HG02938 (cell line): ENCODE measurements around the gene DDX28.
A peak's percentile ranks its signal among the peaks of the same experiment; 100 is the strongest.
"Not testable (repeated sequence)": the region's sequence is repeated elsewhere in the genome, so short reads cannot be mapped to it uniquely, and the experiment has no call there.

Experiments used
- ATAC-seq: cut with Tn5 transposase; IDR thresholded peaks from one replicate; pipeline ENCODE4 v1.9.1; 2021; ENCODE audit warnings: mild to moderate bottlenecking, moderate library complexity; ENCODE audit not compliant: unreplicated experiment

The DDX28 gene

DNA sequence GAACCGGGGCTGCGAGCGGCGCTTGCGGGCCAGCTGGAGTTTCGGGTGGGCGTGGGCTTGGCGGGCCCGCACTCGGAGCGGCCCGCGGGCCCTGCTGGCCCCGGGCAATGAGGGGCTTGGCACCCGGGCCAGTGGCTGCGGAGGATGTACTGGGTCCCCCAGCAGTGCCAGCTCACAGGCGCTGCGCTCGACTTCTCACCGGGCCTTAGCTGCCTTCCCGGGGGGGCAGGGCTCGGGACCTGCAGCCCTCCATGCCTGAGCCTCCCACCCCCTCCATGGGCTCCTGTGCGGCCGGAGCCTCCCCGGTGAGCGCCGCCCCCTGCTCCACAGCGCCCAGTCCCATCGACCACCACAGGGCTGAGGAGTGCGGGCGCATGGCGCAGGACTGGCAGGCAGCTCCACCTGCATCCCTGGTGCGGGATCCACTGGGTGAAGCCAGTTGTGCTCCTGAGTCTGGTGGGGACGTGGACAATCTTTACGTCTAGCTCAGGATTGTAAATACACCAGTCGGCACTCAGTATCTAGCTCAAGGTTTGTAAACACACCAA, 24.7 kb downstream of the DDX28 start:
- not testable (repeated sequence) for ATAC-seq

DNA sequence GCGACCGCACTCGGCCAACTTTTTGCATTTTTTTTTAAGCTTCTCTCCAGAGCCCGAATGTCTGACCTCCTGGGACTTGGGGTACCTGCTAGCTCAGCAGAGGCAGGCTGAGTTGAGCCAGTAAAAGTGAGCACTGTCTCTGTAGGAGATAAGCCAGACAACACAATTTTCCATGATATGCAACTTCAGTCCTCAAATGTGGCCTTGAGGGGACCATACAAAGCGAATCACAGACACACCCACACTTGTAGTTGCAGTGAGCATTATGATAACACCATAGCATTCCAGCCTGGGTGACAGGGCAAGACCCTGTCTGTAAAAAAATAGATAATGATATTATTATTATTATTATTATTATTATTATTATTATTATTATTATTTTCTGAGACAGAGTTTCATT, 26.4 kb downstream of the DDX28 start:
- no peak for ATAC-seq

DNA sequence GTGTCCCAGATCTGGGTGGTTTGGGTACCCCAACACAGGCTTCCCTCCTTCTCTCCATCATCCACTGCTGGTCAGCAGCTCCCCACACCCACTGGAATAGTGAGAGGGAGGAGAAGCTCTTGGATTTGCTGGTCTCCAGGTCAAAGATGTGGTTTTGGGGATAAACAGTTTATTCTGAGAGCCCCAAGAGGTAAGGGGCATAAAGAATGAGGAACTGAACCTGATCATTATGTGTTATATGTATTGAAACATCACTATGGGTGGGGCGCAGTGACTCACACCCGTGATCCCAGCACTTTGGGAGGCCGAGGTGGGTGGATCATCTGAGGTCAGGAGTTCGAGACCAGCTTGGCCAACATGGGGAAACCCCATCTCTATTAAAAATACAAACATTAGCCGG, 27.6 kb downstream of the DDX28 start:
- ATAC-seq, result no peak

DNA sequence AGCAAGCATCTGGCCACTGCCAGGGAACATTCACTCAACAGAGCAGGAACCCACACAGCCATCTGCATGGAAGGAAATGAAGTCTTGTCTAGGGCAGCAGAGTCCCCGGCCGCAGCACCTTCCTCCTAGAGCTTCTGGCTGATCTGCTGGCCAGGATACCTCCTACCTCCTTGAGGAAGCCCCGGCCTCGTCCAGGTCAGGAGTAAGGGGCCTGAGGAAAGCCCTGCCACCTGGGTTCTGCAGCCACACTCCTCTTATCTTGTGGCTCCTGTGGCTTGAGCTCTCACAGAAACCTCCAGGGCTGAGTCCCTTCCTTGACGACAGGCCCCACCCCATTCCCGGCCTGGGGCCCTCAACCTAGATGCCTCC, 29.0 kb downstream of the DDX28 start:
- ATAC-seq, result not testable (repeated sequence)

DNA sequence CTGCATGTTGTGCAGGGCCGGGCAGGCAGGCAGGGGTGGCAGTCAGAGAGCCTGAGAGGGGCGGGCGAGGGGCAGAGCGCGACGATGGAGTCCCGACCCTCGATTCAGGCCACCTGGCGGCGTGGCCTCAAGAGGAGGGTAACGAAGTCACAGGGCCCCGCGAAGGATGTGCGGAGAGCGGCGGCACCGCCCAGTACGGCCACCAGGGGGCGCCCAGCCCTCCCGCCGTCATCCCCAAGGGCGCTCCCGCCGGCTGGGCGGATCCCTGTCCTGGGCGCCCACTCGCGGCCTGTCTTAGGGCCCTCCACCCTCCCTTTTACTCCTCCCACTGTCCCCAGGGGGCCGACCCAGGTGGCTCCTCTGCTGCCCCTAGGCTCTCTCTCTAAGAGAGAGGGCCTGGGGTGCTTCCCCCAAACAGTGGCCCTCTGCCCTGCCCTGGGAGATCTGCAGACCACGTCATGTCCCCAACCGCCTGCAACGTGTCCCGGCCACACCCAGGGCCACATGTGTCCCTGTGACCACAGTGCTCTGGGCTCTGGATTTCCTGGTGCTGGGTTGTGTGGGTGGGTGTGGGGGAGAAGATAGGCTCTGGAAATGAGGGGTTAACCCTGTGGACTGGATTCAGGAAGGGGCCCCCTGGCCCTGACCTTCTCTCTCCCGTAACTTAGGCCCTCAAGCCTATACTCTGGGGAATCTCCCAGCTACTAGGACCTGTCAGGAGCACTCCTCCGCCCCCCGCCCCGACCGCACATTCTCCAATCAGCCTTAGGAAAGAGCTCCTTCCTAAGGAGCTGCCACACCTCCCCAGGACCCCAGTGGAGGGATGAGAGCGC, 29.6 kb downstream of the DDX28 start:
- ATAC-seq, result peak; percentile 67

DNA sequence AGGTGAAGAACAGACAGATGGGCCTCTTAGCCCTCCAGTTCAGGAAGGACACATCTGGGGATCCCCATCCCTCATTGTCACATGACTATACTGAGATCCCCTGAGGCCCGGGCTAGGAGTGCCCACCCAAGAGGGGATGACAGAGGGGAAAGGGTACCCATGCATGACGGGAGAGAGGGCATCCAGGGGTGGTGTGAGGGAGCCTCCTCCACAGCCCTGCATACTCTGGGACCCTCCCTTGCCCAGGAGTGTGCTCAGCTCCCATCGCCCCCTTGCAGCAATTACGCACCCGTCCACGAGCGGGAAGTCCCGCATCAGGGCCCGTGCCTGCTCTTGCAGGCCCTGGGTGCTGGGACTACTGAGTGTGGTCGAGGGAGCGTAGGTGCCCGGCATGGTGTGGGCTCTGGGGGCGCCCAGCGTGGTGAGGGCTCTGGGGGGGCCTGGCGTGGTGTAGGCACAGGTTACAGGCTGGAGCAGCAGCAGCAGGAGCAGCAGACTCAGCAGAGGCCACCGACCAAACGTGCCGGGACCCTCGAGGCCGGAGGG, 30.3 kb downstream of the DDX28 start:
- ATAC-seq, result no peak

DNA sequence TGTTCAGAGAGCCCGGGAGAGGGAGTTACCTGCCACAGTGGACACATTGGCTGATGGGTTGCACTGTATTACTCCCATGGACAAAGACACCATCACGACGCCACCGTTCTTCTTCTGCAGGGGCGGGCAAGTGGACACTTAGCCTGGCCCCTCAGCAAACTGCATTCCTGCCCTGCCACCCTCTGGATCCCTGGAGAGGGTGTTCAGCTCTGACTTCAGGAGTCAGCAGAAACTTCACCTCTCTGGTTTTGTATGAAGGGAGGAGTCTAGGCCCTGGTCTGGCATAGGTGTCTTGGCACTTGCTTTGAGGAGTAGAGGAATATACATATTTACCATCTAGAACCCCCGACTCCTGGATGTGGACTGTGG, 33.0 kb downstream of the DDX28 start:
- no peak for ATAC-seq

DNA sequence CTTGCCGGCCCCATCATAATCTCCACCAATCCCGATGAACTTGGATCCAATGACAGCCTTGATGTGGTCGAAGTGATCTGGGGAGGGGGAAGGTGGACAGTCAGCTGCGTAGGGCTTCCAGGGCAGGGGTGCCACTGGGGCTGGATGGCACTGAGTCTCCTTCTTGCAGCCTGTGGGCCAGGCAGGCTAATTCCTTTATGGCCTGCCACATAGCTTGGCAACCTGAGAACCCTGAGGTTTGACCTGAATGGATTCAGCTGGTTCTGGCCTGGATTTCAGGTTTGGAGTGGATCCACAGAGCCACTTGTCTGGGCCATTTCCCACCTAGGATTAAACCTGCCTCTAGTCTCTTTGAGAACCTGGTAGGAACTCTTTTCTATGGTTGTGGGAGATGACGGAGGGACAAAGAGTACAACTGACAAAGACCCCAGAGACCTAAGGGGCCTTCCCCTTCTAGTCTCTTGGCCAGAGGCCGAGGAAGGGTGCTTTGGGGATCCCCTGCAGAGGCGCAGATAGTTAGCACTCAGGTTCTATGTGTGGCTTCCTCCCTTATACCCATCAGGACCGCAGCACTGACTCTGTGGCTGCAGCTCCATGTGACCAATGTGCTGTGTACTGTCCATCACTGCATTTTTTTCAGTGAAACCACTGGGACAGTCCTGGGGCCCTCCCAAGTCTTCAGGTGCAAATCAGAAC, 33.6 kb downstream of the DDX28 start:
- ATAC-seq, result no peak

DNA sequence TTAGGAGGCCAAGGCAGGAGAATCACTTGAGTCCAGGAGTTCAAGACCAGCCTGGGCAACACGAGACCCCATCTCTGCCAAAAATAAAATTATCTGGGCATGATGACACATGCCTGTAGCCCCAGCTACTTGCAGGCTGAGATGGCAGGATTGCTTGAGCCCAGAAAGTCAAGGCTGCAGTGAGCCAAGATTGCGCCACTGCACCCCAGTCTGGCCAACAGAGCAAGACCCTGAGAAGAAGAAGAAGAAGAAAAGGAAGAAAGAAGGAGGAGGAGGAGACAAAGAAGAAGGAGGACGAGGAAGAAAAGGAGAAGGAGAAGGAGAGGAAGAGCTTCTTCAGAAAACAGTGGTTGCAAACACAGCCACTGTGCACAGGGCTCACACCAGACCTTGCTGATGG, 34.4 kb downstream of the DDX28 start:
- no peak for ATAC-seq

DNA sequence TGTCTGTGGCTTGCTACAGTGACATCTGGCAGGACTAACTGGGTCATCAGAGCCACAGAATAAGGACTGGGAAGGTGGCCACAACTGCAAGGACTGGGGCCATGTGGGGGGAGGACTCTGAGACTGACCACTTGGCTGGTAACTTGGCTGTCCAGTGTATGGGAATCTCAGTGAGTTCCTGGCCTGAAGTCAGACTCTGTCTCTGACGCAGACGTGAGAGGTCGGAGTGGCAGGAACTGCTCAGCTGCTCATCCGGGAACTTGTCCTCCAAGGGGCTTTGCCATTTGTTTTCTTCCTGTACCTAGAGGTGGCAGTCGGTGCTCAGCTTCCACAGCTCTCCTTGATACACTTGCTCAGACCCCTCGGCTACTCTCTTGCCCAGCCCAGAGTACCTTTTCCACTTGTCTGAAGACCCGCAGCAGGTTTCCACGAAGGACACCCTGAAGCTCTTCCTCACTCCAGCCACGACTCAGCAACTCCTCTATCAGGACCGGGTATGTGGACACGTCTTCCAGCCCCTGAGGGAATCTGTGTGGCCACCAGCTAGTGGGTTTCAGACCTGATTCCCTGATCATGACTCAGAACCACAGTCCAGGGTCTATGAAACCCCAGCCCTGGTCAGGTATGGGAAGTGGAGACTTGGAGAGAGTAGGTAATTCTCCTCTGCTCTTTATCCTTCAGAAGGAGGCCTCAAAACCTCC, 35.4 kb downstream of the DDX28 start:
- ATAC-seq, result no peak

DNA sequence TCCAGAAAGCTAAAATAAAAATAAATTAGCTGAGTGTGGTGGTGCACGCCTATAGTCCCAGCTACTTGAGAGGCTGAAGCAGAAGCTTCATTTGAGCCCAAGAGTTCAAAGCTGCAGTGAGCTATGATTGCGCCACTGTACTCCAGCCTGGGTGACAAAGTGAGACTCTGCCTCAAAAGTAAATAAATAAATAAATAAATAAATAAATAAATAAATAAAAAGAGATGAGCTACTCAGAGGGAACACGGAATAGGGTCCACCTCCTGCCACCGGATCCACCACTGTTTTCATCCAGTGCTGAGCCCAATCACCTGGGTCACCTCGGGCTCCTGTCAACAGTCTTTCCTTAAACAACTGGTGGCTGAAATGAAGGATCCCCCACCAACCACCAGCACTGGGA, 36.1 kb downstream of the DDX28 start:
- no peak for ATAC-seq

DNA sequence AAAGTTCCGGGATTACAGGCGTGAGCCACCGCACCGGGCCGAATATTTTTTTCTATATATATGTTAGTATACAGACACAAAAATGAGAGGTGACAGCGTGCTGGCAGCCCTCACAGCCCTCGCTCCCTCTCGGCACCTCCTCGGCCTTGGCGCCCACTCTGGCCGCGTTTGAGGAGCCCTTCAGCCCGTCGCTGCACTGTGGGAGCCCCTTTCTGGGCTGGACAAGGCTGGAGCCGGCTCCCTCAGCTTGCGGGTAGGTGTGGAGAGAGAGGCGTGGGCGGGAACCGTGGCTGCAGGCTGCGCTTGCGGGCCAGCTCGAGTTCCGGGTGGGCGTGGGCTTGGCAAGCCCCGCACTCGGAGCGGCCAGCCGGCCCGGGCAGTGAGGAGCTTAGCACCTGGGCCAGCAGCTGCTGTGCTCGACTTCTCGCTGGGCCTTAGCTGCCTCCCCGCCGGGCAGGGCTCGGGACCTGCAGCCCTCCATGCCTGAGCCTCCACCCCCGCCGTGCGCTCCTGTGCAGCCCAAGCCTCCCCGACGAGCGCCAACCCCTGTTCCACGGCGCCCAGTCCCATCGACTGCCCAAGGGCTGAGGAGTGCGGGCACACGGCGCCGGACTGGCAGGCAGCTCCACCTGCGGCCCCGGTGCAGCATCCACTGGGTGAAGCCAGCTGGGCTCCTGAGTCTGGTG, 40.9 kb downstream of the DDX28 start:
- no peak for ATAC-seq

DNA sequence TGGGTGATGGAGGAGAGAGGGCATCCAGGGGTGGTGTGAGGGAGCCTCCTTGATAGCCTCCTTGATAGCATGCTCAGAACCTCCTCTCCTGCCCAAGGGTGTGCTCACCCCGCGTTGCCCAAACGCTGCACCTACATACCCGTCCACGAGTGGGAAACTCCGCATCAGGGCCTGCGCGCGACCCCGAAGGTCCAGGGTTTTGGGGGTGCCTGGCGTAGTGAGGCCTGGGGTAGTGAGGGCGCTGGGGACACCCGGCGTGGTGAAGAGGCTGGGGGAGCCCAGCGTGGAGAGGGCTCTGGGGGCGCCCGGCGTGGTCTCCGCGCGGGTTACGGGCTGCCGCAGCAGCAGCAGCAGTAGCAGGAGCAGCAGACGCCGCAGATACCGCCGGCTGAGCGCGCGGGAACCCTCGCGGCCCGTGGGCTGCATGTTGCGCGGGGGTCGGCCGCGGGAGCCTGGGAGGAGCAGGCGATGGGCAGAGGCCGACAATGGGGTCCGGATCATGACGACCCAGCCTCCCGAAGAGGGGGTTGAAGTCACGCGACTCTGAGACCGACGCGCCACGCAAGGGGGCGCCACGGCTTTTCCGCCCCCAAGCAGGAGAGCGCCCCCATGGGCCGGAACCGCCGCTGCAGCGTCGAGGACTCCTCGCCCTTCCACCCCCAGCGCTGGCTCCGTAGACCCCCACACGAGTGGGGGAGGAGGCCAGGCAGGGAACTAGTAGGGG, 42.9 kb downstream of the DDX28 start, which contains the start of gene DPEP3:
TSS of gene DPEP3 (minus strand) at position 545 of the 724 bp plus-strand sequence. CDS start at position 426, 119 bp downstream.
- ATAC-seq, result no peak

DNA sequence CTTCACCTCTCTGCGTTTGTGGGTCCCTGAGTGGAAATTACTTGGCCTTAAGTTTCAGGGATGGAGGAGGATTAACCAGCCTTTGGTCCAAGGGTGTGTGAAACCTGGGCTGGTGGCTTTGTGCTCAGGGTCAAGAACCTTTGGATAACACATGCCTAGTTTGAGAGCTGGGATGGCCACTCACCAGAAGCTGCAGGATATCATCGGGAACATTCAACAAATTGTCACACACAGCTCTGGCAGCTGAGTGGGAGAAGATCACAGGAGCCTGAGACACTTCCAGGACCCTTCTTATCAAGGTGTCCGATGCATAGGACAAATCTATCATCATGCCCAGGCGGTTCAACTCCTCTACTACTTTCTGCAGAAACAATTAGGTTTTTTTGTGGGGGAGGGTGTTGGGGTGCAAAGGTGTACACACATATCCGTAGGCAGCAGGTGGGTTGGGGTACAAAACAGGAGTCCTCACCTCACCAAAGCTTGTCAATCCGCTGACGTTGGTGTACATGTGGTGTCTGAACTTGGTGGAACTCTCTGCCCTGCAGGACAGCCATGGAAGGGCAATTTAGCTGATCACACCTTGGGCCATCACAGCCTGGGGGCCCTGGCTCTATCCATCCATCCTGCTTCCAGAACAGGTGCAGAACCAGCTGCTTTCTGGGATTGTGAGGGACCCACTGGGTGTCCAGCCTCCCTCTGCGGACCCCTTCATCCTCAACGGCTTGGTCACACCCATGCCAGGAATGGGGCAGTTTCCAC, 45.4 kb downstream of the DDX28 start:
- no peak for ATAC-seq

DNA sequence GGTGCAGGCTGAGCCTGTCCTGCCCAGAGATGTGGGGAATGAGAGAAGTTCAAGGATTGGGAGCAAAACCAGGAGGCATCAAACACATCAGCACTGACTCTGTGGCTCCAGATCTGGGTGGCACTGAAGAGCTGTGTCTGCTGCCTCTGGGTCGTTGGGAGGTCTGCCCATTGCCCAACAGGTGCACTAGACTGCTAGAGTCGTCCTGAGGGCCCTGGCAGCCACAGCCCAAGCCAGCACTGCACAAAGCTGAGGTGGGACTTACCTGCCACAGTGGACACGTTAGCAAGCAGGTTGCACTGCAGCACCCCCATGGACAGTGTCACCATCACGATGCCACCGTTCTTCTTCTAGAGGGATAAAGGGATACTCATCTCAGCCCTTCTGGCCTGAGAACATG, 46.0 kb downstream of the DDX28 start:
- no peak for ATAC-seq

DNA sequence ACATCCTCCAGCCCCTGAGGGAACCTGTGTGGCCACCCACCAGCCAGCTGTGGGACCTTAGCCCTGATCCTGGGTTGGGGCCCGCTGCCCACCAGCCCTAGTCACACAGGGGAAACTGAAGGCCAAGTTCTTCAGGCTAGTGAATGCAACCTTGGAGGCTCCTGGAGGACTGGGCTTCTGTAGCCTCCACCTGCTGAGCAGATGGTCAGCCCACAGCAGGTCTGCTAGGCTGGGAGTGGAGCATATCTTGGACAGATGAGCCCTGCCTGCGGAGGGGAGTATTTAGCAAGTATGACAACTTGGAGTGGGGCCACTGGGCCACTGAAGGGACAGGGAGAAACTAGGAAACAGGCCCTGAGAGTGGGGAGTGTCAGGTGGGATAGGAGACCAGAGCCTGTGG, 46.8 kb downstream of the DDX28 start:
- ATAC-seq, result no peak

DNA sequence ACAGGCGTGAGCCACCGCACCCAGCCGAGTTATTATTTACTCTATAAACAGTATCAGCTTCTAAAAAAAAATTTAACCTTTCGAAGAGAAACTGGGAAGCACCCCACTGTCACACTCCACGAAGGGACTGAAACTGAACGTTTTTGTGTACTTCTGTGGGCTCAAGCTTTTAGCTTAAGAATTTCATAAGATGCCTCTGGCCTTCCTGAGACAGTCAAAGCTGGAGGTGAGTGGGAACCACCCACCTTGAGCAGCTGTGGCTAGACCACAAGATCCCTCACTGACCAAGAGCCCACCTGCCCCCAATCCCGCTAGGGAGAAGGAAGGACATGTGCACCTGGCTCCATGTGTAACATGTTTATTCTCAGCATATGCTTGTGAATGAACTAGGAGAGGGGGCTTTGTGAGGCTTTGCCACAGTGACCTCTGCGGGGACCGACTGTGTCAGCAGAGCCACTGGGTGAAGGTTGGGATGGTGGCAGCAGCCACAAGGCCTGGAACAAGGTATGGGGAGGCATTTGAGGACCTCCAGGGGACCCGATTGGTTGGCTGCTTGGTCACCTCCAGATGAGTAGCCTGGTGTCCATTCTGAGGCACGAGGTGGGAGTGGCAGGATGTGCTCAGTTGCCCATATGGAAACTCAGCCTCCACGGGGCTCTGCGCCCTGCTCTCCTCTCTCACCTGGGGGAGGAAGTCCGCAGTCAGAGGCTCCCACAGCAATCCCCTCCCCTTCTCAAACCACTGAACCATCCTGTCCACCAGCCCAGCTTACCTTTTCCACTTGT, 47.5 kb downstream of the DDX28 start:
- ATAC-seq, result no peak

DNA sequence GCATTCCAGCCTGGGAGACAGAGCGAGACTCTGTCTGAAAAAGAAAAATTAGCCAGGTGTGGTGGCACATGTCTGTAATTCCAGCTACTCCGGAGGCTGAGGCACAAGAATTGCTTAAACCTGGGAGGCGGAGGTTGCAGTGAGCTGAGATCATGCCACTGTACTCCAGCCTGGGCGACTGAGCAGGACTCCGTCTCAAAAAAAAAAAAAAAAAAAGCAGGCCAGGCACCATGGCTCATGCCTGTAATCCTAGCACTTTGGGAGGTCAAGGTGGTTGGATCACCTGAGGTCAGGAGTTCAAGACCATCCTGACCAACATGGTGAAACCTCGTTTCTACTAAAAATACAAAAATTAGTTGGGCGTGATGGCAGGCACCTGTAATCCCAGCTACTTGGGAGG, 50.7 kb downstream of the DDX28 start:
- not testable (repeated sequence) for ATAC-seq
